GM12878 (cell line): ENCODE measurements around the gene TK1. TPM values are rescaled to one million over a fixed set of nuclear protein-coding genes. Genes with fewer than 3 reads are reported as not detected.

ENCODE experiments used
- ATAC-seq: fragments of 200-7000 bp; cut with Tn5 transposase; 3 replicates; pipeline ENCODE4 v1.9.1; 2020; ENCODE audit warnings: mild to moderate bottlenecking, moderate library complexity
- BruUV-seq: library from RNA; stranded (reverse); fragments of 400-500 nt; replicated peaks from 2 replicates; lab custom pipeline; 2021; lab: Mats Ljungman, UMichigan
- CTCF ChIA-PET: fragments of 300-600 bp; sonication (Branson Sonifier 250); formaldehyde crosslinking; extraction: SDS; loops from one replicate; lab custom pipeline; 2021; ENCODE audit warnings: inconsistent platforms; lab: Yijun Ruan, JAX
- POLR2A ChIA-PET: fragments of 350-600 bp; formaldehyde crosslinking; extraction: SDS; loops from one replicate; lab custom pipeline; 2021; ENCODE audit warnings: inconsistent platforms; lab: Charles Lee
- RAD21 ChIA-PET: fragments of 300-600 bp; sonication (Branson Sonifier 250); formaldehyde crosslinking; loops from one replicate; lab custom pipeline; 2023; ENCODE audit warnings: antibody characterized with exemption; ENCODE audit not compliant: unreplicated experiment; lab: Charles Lee
- SMC1A ChIA-PET: fragments of 300-600 bp; sonication (Branson Sonifier 250); formaldehyde crosslinking; loops from one replicate; lab custom pipeline; 2023; ENCODE audit not compliant: unreplicated experiment, uncharacterized antibody; lab: Charles Lee
- DNase-seq: peaks from one replicate; pipeline ENCODE4 v3.0.0-alpha.2; 2011; ENCODE audit warnings: low read depth, low spot score
- FAIRE-seq: peaks from 3 replicates; lab custom pipeline; 2011; peaks lifted over from hg19 to GRCh38; lab: Jason Lieb, UNC
- H2AFZ ChIP-seq: 2 replicates; pipeline ENCODE4 v1.6.0; 2011; ENCODE audit warnings: low read depth, low read length, control low read depth; ENCODE audit not compliant: control insufficient read depth
- H3K27ac ChIP-seq: 2 replicates; pipeline ENCODE4 v1.5.1; 2011; ENCODE audit warnings: control low read depth; ENCODE audit not compliant: control insufficient read depth, insufficient read depth
- H3K27me3 ChIP-seq, 2 experiments: replicated peaks in 1 of 2; 2 replicates each; pipeline versions ENCODE4 v1.6.0 to v1.6.1; 2011; ENCODE audit warnings: low read length in 1 of 2; ENCODE audit not compliant: control insufficient read depth in 2 of 2, insufficient read depth in 2 of 2
- H3K36me3 ChIP-seq, 2 experiments: 2 replicates each; pipeline ENCODE4 v1.5.1; 2011; ENCODE audit warnings: low read length in 1 of 2; ENCODE audit not compliant: control insufficient read depth in 2 of 2, insufficient read depth in 2 of 2
- H3K4me1 ChIP-seq: 2 replicates; pipeline ENCODE4 v1.6.1; 2011; ENCODE audit warnings: mild to moderate bottlenecking, low read length, moderate library complexity, mixed read lengths; ENCODE audit not compliant: control insufficient read depth, insufficient read depth
- H3K4me2 ChIP-seq: 2 replicates; pipeline ENCODE4 v1.6.0; 2011; ENCODE audit warnings: control low read depth; ENCODE audit not compliant: control insufficient read depth, insufficient read depth
- H3K4me3 ChIP-seq: fragments of 200-600 bp; sonication (generic); 2 replicates; pipeline ENCODE4 v1.5.1; 2016
- H3K79me2 ChIP-seq: 2 replicates; pipeline ENCODE4 v1.6.0; 2011; ENCODE audit warnings: low read length; ENCODE audit not compliant: control insufficient read depth, insufficient read depth
- H3K9ac ChIP-seq: 2 replicates; pipeline ENCODE4 v1.8.0; 2011; ENCODE audit warnings: low read length, control low read depth, mixed read lengths; ENCODE audit not compliant: control insufficient read depth, insufficient read depth
- H3K9me3 ChIP-seq: replicated peaks from 3 replicates; pipeline ENCODE4 v1.5.1; 2011; ENCODE audit warnings: mild to moderate bottlenecking, low read length; ENCODE audit not compliant: control insufficient read depth, insufficient read depth
- H4K20me1 ChIP-seq: 2 replicates; pipeline ENCODE4 v1.6.0; 2011; ENCODE audit not compliant: control insufficient read depth, insufficient read depth
- BCL11A ChIP-seq: IDR thresholded peaks from 2 replicates; pipeline ENCODE4 v1.6.1; 2011; ENCODE audit warnings: low read depth, low read length
- ESRRA ChIP-seq: IDR thresholded peaks from 2 replicates; pipeline ENCODE4 v1.6.1; 2012; ENCODE audit warnings: mild to moderate bottlenecking, low read length, improper control_type of control experiment
- GABPA ChIP-seq: IDR thresholded peaks from 2 replicates; pipeline ENCODE4 v1.6.1; 2014; ENCODE audit warnings: antibody characterized with exemption, low read depth, mild to moderate bottlenecking, inconsistent platforms
- HDAC2 ChIP-seq: fragments of 200-600 bp; sonication (generic); IDR thresholded peaks from 2 replicates; pipeline ENCODE4 v1.6.1; 2017
- HDAC6 ChIP-seq: fragments of 200-600 bp; sonication (generic); IDR thresholded peaks from one replicate; pipeline ENCODE4 v1.8.0; 2017; ENCODE audit warnings: antibody characterized with exemption; ENCODE audit not compliant: unreplicated experiment
- MYC ChIP-seq: IDR thresholded peaks from 2 replicates; pipeline ENCODE4 v1.6.1; 2011; ENCODE audit warnings: mild to moderate bottlenecking, low read length, moderate library complexity, inconsistent platforms; ENCODE audit not compliant: insufficient read depth, insufficient replicate concordance, insufficient read length, severe bottlenecking
- NR2F1 ChIP-seq: fragments of 450-650 bp; conservative IDR thresholded peaks from 2 replicates; pipeline ENCODE4 v1.6.1; 2017; ENCODE audit warnings: mild to moderate bottlenecking
- RB1 ChIP-seq: fragments of 450-650 bp; formaldehyde crosslinking; IDR thresholded peaks from 2 replicates; pipeline ENCODE4 v1.6.1; 2017; ENCODE audit warnings: mild to moderate bottlenecking, borderline replicate concordance
- YBX1 ChIP-seq: fragments of 450-650 bp; IDR thresholded peaks from 2 replicates; pipeline ENCODE4 v1.6.1; 2016; ENCODE audit warnings: antibody characterized with exemption
- YY1 ChIP-seq: IDR thresholded peaks from 2 replicates; pipeline ENCODE4 v1.6.1; 2011; ENCODE audit warnings: low read depth, mild to moderate bottlenecking, low read length
- WGBS: methylation state at CpG from one replicate; pipeline ENCODE4 v1.1.6; 2016; ENCODE audit warnings: low lambda C conversion rate; ENCODE audit not compliant: insufficient replicate concordance, insufficient coverage; ENCODE audit errors: missing lambda C conversion rate; 5-methylcytosine and 5-hydroxymethylcytosine counted together
- in situ Hi-C: fragments of 300-500 bp; cut with MboI; formaldehyde crosslinking; loops from 9 replicates; pipeline ENCODE4 v1.14.3; 2018; ENCODE audit warnings: mixed read lengths
- intact Hi-C: fragments of 100-400 bp; cut with micrococcal nuclease; formaldehyde crosslinking; loops from one replicate; pipeline ENCODE4 v1.14.2; 2022; ENCODE audit not compliant: unreplicated experiment
- polyA plus RNA-seq, 11 experiments: library from polyadenylated mRNA; depleted of rRNA in 4 of 11; unstranded in 6 of 11; stranded (reverse) in 5 of 11; fragments of >200 nt; fragmentation: Nextera tagmentation in 4 of 11; fragmentation: Illumina TruSeq in 1 of 11; extraction: Ambion mirVana in 4 of 11; extraction: Trizol in 1 of 11; gene quantifications; 1 replicate in 1 of 11; 2 replicates in 10 of 11; pipeline versions ENCODE4 v1.2.1 to v1.2.3, GENCODE V29; 2011 to 2016; ENCODE audit warnings: inconsistent platforms in 2 of 11, missing spikeins in 2 of 11, low read depth in 1 of 11
- total RNA-seq, 4 experiments: library from RNA; depleted of rRNA in 3 of 4; stranded (reverse); fragments of >200 nt in 3 of 4; fragmentation: Illumina TruSeq in 1 of 4; extraction: Trizol in 1 of 4; gene quantifications; 2 replicates each; pipeline versions ENCODE4 v1.2.1 to v1.2.3, GENCODE V29; 2013 to 2021
- TF ChIP-seq, protein P1 (sequence below): fragments of 450-650 bp; IDR thresholded peaks from 2 replicates; pipeline ENCODE4 v1.6.1; 2017; ENCODE audit warnings: borderline replicate concordance
- TF ChIP-seq, protein P2 (sequence below): fragments of 450-650 bp; IDR thresholded peaks from 2 replicates; pipeline ENCODE4 v1.6.1; 2017; ENCODE audit warnings: mild to moderate bottlenecking
- TF ChIP-seq, protein P3 (sequence below): fragments of 450-650 bp; IDR thresholded peaks from 2 replicates; pipeline ENCODE4 v1.6.1; 2017; ENCODE audit warnings: mild to moderate bottlenecking, moderate library complexity
- TF ChIP-seq, protein P4 (sequence below): IDR thresholded peaks from 2 replicates; pipeline ENCODE4 v1.6.1; 2012; ENCODE audit warnings: low read depth, low read length, improper control_type of control experiment

Gene TK1
- total and polyA plus RNA-seq, 10 of the 15 experiments (the other 5 are each of a cell fraction or from before 2014, with no cell fraction given), result 4.6 to 175 (median 77.9) TPM

DNA sequence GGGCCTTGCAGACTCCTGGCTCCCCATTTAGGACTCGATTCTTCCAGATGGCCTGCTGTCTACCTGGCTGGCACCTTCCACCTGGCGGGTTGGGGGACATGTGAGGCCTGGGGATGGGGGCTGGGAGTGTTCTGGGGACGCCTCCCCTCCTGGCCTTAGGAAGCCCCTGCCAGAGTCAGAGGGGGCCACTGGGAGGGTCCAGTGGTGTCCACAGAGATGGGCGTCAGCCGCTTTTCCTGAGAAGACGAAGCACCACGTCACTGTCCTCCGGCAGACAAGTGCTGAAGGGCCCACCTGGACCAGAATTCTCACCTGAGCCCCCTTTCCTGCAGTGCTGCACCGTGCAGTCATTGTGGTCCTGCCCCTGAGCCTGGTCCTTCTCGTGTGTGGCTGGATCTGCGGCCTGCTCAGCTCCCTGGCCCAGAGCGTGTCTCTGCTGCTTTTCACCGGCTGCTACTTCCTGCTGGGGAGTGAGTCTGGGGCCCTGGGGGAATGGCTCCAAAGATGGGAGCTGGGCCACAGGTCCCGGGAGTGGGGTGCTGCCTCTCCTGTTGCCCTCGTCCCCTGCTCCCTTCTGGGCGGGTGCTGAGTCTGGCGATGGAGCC is 47.5 kb upstream of the TK1 start:
- FAIRE-seq (no peak), ATAC-seq (no peak), DNase-seq (no peak)
- SMC1A ChIA-PET, result no interaction called here
- peaks cover 6 to 9% of the 10 kb centered on the region in 2 experiments; a peak in 3 of 4 replicates for H3K27me3 ChIP-seq
- no peak overlapping the region for H2AFZ ChIP-seq
- H3K79me2 ChIP-seq, result no peaks in the 10 kb centered on the region
- H3K36me3 ChIP-seq, result no peaks in the 10 kb centered on the region
- no peak overlapping the region for H3K4me2 ChIP-seq
- no peak overlapping the region for H3K27ac ChIP-seq
- TF ChIP-seq, protein P1, sequence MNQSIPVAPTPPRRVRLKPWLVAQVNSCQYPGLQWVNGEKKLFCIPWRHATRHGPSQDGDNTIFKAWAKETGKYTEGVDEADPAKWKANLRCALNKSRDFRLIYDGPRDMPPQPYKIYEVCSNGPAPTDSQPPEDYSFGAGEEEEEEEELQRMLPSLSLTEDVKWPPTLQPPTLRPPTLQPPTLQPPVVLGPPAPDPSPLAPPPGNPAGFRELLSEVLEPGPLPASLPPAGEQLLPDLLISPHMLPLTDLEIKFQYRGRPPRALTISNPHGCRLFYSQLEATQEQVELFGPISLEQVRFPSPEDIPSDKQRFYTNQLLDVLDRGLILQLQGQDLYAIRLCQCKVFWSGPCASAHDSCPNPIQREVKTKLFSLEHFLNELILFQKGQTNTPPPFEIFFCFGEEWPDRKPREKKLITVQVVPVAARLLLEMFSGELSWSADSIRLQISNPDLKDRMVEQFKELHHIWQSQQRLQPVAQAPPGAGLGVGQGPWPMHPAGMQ, result no peak
- TF ChIP-seq RB1 (no peak), HDAC6 (no peak), BCL11A (no peak), MYC (no peak), HDAC2 (no peak), ESRRA (no peak), NR2F1 (no peak), GABPA (no peak), YBX1 (no peak), YY1 (no peak)
- TF ChIP-seq, protein P2, sequence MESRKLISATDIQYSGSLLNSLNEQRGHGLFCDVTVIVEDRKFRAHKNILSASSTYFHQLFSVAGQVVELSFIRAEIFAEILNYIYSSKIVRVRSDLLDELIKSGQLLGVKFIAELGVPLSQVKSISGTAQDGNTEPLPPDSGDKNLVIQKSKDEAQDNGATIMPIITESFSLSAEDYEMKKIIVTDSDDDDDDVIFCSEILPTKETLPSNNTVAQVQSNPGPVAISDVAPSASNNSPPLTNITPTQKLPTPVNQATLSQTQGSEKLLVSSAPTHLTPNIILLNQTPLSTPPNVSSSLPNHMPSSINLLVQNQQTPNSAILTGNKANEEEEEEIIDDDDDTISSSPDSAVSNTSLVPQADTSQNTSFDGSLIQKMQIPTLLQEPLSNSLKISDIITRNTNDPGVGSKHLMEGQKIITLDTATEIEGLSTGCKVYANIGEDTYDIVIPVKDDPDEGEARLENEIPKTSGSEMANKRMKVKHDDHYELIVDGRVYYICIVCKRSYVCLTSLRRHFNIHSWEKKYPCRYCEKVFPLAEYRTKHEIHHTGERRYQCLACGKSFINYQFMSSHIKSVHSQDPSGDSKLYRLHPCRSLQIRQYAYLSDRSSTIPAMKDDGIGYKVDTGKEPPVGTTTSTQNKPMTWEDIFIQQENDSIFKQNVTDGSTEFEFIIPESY, result no peak
- TF ChIP-seq, protein P3, sequence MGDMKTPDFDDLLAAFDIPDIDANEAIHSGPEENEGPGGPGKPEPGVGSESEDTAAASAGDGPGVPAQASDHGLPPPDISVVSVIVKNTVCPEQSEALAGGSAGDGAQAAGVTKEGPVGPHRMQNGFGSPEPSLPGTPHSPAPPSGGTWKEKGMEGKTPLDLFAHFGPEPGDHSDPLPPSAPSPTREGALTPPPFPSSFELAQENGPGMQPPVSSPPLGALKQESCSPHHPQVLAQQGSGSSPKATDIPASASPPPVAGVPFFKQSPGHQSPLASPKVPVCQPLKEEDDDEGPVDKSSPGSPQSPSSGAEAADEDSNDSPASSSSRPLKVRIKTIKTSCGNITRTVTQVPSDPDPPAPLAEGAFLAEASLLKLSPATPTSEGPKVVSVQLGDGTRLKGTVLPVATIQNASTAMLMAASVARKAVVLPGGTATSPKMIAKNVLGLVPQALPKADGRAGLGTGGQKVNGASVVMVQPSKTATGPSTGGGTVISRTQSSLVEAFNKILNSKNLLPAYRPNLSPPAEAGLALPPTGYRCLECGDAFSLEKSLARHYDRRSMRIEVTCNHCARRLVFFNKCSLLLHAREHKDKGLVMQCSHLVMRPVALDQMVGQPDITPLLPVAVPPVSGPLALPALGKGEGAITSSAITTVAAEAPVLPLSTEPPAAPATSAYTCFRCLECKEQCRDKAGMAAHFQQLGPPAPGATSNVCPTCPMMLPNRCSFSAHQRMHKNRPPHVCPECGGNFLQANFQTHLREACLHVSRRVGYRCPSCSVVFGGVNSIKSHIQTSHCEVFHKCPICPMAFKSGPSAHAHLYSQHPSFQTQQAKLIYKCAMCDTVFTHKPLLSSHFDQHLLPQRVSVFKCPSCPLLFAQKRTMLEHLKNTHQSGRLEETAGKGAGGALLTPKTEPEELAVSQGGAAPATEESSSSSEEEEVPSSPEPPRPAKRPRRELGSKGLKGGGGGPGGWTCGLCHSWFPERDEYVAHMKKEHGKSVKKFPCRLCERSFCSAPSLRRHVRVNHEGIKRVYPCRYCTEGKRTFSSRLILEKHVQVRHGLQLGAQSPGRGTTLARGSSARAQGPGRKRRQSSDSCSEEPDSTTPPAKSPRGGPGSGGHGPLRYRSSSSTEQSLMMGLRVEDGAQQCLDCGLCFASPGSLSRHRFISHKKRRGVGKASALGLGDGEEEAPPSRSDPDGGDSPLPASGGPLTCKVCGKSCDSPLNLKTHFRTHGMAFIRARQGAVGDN, result no peak
- TF ChIP-seq, protein P4, sequence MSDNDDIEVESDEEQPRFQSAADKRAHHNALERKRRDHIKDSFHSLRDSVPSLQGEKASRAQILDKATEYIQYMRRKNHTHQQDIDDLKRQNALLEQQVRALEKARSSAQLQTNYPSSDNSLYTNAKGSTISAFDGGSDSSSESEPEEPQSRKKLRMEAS, result no peak
- RAD21 ChIA-PET, result no interaction called here
- H3K9me3 ChIP-seq, result no peaks in the 10 kb centered on the region
- 56% methylated on average over 17 of the region's 17 CpGs for WGBS
- intact Hi-C loops, result no loop called here
- no TSS peak for BruUV-seq
- no peak overlapping the region for H3K9ac ChIP-seq
- CTCF ChIA-PET, result interaction anchor here (1.0 kb wide), 1 partner anchor 149 kb away, joined by 3 read pairs; no protein-coding TSS in a partner anchor
- peaks cover 2% of the 10 kb centered on the region; the same call in 1 of the 2 replicates for H3K4me1 ChIP-seq
- POLR2A ChIA-PET, result no interaction called here
- H3K4me3 ChIP-seq, result no peak overlapping the region
- no peaks in the 10 kb centered on the region for H4K20me1 ChIP-seq
- in situ Hi-C loops, result no loop called here
